Bronchial smooth muscle cell (primary cell): ENCODE data around the gene S1PR1. TPM values are rescaled to one million over a fixed set of nuclear protein-coding genes. Genes with fewer than 3 reads are reported as not detected.

Experiments
- total RNA-seq: library from RNA; depleted of rRNA; stranded (reverse); fragments of >200 nt; gene quantifications from 2 replicates; pipeline ENCODE4 v1.2.1, GENCODE V29; 2014

The S1PR1 gene
- 3.3 and 26.5 TPM in 2 replicates for total RNA-seq

DNA sequence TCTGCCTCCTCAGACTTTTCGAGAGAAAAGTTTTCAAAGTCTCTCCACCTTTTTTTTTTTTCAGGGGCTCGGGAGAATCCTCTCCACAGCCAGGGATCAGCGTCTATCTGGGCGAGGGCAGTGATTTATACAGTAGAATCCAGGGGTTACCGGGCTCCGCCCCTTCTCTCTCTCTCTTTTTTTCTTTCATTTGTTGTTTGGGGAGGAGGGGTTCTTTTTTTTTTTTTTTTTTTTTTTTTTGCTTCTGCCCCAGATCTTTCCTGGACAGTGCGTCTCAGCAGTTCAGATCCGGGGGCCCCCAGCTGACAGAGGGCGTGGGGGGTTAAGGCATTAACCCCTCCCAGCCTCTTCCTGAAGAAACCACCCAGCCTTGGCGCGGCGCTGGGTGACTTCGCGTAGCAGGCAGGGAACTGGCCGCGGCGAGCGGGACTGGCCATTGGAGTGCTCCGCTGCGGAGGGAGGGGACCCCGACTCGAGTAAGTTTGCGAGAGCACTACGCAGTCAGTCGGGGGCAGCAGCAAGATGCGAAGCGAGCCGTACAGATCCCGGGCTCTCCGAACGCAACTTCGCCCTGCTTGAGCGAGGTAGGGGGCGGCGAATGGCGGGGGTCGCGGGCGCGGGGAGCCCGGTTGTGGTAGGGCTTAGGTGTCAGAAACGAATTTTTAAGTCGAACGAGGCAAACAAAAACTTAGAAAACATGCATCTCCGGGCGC lies at the start of gene S1PR1:
TSS of gene S1PR1 (plus strand) at position 504 of the 713 bp plus-strand sequence. CDS start 1,966 bp downstream, outside the sequence.

Other genes starting within 250 kb of the S1PR1 start
- 27.8 and 36.6 TPM in 2 replicates for gene DPH5, start 211.2 kb upstream of the S1PR1 start, total RNA-seq